GM12873 (cell line): ENCODE data around the gene GPR17.

ENCODE experiments used
- TF ChIP-seq, protein P1 (sequence below): IDR thresholded peaks from 2 replicates; pipeline ENCODE4 v1.5.1; 2012; ENCODE audit warnings: low read depth, mild to moderate bottlenecking, moderate library complexity, low read length, control low read depth; ENCODE audit not compliant: insufficient read depth; ENCODE audit errors: missing control alignments

The GPR17 gene

DNA sequence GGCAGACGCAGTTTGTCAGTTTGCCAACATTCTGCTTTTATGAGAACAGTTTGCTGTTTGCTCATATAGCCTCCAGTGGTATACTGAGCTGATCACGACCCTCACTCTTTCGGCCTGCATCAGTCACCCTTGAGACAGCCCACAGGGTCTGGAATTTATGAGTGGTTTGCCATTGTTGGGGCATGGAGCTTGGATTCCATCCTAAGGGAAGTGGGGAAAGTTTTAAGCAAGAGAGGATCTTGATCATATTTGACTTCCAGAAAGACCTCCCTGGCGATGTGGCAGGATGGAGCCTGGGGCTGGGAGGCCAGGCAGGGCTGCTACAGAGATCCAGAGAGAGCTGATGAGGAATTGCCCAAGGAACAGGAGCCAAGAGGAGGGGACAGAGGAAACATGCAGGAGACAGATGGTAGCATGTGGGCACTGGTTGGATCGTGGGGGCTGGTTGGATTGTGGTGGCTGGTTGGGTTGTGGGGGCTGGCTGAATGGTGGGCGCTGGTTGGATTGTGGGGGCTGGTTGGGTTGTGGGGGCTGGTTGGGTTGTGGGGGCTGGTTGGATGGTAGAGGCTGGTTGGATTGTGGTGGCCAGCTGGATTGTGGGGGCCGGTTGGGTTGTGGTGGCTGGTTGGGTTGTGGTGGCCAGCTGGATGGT is 27.3 kb upstream of the GPR17 start:
- TF ChIP-seq, protein P1, sequence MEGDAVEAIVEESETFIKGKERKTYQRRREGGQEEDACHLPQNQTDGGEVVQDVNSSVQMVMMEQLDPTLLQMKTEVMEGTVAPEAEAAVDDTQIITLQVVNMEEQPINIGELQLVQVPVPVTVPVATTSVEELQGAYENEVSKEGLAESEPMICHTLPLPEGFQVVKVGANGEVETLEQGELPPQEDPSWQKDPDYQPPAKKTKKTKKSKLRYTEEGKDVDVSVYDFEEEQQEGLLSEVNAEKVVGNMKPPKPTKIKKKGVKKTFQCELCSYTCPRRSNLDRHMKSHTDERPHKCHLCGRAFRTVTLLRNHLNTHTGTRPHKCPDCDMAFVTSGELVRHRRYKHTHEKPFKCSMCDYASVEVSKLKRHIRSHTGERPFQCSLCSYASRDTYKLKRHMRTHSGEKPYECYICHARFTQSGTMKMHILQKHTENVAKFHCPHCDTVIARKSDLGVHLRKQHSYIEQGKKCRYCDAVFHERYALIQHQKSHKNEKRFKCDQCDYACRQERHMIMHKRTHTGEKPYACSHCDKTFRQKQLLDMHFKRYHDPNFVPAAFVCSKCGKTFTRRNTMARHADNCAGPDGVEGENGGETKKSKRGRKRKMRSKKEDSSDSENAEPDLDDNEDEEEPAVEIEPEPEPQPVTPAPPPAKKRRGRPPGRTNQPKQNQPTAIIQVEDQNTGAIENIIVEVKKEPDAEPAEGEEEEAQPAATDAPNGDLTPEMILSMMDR: no peak

DNA sequence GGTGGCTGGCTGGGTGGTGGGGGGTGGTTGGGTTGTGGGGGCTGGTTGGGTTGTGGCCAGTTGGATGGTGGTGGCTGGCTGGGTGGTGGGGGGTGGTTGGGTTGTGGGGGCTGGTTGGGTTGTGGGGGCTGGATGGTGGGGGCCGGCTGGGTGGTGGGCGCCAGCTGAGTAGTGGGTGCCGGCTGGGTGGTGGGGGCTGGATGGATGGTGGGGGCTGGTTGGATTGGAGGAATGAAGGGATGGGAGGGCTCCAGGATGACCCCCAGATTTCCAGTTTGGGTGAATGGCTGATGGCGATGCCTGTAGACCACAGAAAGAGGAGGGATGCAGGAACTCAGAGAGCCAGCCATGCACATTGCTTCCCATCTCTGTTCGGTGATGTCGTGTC is 26.8 kb upstream of the GPR17 start:
- TF ChIP-seq, protein P1: no peak

DNA sequence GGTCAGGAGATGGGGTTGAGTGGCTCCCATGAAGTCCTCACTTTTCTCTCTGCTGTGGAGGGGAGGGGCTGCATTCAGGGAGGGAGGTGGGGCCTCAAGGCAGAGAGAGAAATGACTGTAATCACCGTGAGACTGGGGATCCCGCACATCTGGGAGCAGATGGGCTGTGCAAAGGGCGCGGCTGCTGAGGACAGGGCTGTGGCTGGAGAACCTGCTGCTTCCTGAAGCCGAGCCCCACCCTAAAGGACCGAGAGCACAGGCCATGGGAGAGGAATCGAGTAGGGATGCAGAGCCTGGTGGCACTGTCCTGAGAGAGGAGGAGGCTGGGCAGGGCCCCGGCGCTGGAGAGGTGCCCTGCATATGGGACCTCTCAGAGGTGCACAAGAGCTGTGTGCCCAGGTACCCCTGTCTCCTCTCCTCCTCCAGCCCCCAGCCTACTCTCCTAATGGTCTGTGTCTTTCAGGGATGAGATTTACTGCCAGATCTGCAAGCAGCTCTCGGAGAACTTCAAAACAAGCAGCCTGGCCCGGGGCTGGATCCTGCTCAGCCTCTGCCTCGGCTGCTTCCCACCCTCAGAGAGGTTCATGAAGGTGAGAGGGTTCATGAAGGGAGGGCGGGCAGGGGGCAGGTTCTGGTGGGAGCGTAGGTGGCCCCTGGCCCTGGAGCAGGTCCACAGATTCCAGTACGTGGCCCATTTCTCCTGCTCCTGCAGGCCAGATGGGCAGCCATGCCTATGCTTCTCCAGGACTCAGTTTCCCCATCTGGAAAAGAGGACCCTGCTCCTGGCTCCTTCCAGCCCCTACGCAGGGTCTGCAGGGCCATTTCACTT is 25.9 kb upstream of the GPR17 start:
- TF ChIP-seq, protein P1: no peak

DNA sequence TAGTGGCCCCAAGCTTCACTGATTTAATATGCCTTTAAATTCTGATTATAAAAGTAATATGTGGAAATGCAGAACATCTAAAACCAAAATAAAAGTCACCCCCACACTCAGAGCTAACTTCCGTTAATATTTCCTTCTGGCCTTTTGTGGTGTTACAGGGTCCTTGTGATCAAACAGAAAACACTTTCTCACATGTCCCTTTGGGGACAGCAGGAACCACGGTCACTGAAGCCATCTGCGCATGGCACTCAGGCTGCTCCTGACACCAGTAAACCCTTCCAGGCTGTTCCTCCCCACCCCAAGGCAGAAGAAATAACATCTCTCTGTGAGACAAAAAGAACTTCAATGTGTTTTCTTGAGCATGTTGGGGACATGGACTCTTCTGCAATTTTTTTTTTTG is 25.1 kb upstream of the GPR17 start:
- TF ChIP-seq, protein P1: no peak

DNA sequence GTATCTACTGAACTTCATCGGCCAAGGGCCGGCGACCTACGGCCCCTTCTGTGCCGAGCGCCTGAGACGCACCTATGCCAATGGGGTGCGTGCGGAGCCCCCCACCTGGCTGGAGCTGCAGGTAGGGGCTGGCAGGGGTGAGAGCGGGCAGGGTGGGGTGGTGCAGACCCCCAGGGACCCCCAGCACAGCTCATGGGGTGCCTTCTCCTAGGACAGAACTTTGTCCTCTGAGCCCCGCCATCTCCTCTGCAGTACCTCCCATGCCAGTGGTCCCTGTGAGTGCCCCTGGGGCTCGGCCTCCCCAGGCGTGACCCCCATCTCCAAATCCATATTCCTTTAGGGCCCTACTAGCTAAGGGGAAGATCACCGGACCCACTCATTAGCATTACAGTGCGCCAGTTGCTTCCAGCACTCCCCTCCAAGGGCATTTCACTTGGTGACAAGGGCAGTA is 23.9 kb upstream of the GPR17 start:
- TF ChIP-seq, protein P1: no peak

DNA sequence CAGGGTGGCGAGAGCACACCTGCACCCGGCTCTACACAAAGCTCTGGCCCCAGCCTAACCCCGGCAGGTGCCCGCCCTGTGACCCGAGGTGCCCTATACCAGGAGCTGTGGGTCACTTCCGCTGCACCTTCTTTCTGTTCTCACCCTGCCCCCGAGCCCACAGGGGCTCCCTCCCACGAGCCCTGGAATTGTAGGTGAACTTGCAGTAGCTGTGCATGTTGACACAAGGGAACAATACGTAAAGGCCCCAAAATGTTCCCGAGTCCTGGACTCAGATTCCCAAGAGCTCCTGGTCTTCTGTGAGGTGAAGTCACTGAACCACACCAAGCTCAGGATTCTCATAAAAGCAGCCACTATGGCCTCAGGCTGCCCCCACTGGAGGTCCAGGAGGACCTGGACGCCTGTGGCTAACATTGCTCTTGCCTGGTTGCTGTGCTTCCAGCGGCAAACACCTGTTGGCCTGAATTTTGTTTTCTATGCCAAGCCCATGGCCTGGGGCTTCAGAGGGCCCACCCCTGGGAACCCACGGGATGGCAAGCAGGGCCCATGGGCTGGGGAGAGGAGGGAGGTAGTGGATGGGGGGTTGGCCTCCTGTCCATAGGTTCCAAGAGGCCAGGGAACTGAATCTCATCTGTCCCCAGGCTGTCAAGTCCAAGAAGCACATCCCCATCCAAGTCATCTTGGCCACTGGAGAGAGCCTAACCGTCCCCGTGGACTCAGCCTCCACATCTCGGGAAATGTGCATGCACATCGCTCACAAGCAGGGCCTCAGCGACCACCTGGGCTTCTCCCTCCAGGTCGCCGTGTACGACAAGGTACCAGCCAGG is 23.2 kb upstream of the GPR17 start:
- TF ChIP-seq, protein P1: no peak
